ENCODE data around the gene DHRS4L2. TPM values are rescaled to one million over a fixed set of nuclear protein-coding genes. Genes with fewer than 3 reads are reported as not detected.
"Not testable (repeated sequence)": the region's sequence is repeated elsewhere in the genome, so short reads cannot be mapped to it uniquely, and the experiment has no call there.

The DHRS4L2 gene
- total and polyA plus RNA-seq, 4 donors = 16.7 to 56.8 (median 44.0) TPM

DNA sequence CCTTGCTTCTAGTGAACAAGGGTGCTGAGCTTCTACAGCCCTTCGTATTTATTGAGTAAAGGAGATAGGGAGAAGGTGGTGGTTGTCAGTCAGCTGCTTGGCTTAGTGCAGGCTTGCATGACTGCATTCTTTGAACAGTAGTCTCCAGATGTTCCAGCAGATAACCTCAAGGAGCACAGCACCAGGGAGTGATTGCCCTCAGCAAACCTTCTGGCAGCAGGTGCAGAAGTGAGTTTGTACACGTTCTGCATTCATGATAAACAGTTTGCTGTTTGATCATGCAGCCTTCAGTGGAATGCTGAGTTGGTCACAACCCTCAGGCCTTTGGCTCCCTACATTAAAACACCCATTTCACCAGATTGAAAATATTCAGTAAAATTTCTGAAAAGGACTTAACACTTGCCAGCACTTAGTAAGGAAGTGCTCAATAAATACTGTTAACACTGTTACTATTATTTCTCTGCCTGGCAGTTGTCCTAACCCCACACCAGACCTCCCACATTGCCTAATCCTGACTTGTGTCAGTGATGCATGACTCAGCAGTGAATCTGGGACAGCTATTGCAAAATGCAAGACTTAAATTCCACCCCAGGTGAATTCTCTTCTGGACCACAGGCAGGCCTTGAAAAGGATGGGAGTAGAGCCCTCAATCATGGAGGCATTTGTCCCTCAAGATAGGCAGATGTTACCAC, 44.1 kb downstream of the DHRS4L2 start:
- Histone ChIP-seq H3K4me1 (ENCODE audit: control insufficient read depth in 4 of 4, insufficient read depth in 4 of 4, low read length in 3 of 4) (peaks cover 10 to 16% (median 13%) of the 10 kb centered on the region in 4 donors), H3K27me3 (ENCODE audit: control insufficient read depth in 4 of 4, insufficient read depth in 4 of 4, low read length in 3 of 4) (no peaks in the 10 kb centered on the region), H3K4me3 (ENCODE audit: low read depth in 1 of 3, low read length in 3 of 3) (no peak overlapping the region), H3K9me3 (ENCODE audit: control insufficient read depth in 4 of 4, low read length in 3 of 4) (no peaks in the 10 kb centered on the region), H3K36me3 (ENCODE audit: control insufficient read depth in 4 of 4, insufficient read depth in 3 of 4, low read depth in 1 of 4, low read length in 3 of 4) (no peaks in the 10 kb centered on the region), H3K27ac (ENCODE audit: low read depth in 1 of 2, low read length in 2 of 2) (peak overlapping the region in 1 of 2 donors; percentile 15), H3K9ac (ENCODE audit: low read depth in 1 of 2, low read length in 2 of 2) (no peak overlapping the region)
- WGBS = 63% methylated on average over 2 of the region's 2 CpGs
- TF ChIP-seq, protein P1, sequence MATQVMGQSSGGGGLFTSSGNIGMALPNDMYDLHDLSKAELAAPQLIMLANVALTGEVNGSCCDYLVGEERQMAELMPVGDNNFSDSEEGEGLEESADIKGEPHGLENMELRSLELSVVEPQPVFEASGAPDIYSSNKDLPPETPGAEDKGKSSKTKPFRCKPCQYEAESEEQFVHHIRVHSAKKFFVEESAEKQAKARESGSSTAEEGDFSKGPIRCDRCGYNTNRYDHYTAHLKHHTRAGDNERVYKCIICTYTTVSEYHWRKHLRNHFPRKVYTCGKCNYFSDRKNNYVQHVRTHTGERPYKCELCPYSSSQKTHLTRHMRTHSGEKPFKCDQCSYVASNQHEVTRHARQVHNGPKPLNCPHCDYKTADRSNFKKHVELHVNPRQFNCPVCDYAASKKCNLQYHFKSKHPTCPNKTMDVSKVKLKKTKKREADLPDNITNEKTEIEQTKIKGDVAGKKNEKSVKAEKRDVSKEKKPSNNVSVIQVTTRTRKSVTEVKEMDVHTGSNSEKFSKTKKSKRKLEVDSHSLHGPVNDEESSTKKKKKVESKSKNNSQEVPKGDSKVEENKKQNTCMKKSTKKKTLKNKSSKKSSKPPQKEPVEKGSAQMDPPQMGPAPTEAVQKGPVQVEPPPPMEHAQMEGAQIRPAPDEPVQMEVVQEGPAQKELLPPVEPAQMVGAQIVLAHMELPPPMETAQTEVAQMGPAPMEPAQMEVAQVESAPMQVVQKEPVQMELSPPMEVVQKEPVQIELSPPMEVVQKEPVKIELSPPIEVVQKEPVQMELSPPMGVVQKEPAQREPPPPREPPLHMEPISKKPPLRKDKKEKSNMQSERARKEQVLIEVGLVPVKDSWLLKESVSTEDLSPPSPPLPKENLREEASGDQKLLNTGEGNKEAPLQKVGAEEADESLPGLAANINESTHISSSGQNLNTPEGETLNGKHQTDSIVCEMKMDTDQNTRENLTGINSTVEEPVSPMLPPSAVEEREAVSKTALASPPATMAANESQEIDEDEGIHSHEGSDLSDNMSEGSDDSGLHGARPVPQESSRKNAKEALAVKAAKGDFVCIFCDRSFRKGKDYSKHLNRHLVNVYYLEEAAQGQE (IDR thresholded peaks at IDR 0.05) = peak; percentile 33
- TF ChIP-seq SP1 (IDR thresholded peaks at IDR 0.05) = peak; percentile 52
- TF ChIP-seq, protein P2, sequence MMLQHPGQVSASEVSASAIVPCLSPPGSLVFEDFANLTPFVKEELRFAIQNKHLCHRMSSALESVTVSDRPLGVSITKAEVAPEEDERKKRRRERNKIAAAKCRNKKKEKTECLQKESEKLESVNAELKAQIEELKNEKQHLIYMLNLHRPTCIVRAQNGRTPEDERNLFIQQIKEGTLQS (IDR thresholded peaks at IDR 0.05) = peak; percentile 90
- TF ChIP-seq RXRA (IDR thresholded peaks at IDR 0.05) = peak; percentile 64 to 79
- TF ChIP-seq JUND (IDR thresholded peaks at IDR 0.05) = peak; percentile 85 to 87
- TF ChIP-seq YY1 (IDR thresholded peaks at IDR 0.05) = peak; percentile 50
- no peak for TF ChIP-seq GABPA (IDR thresholded peaks at IDR 0.05 in 1 of 2, conservative IDR thresholded peaks at IDR 0.05 in 1 of 2)
- TF ChIP-seq, protein P3, sequence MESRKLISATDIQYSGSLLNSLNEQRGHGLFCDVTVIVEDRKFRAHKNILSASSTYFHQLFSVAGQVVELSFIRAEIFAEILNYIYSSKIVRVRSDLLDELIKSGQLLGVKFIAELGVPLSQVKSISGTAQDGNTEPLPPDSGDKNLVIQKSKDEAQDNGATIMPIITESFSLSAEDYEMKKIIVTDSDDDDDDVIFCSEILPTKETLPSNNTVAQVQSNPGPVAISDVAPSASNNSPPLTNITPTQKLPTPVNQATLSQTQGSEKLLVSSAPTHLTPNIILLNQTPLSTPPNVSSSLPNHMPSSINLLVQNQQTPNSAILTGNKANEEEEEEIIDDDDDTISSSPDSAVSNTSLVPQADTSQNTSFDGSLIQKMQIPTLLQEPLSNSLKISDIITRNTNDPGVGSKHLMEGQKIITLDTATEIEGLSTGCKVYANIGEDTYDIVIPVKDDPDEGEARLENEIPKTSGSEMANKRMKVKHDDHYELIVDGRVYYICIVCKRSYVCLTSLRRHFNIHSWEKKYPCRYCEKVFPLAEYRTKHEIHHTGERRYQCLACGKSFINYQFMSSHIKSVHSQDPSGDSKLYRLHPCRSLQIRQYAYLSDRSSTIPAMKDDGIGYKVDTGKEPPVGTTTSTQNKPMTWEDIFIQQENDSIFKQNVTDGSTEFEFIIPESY (IDR thresholded peaks at IDR 0.05) = no peak
- TF ChIP-seq, protein P4, sequence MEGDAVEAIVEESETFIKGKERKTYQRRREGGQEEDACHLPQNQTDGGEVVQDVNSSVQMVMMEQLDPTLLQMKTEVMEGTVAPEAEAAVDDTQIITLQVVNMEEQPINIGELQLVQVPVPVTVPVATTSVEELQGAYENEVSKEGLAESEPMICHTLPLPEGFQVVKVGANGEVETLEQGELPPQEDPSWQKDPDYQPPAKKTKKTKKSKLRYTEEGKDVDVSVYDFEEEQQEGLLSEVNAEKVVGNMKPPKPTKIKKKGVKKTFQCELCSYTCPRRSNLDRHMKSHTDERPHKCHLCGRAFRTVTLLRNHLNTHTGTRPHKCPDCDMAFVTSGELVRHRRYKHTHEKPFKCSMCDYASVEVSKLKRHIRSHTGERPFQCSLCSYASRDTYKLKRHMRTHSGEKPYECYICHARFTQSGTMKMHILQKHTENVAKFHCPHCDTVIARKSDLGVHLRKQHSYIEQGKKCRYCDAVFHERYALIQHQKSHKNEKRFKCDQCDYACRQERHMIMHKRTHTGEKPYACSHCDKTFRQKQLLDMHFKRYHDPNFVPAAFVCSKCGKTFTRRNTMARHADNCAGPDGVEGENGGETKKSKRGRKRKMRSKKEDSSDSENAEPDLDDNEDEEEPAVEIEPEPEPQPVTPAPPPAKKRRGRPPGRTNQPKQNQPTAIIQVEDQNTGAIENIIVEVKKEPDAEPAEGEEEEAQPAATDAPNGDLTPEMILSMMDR (IDR thresholded peaks at IDR 0.05; ENCODE audit: low read depth, low read length, missing input control) = no peak
- TF ChIP-seq, protein P5, sequence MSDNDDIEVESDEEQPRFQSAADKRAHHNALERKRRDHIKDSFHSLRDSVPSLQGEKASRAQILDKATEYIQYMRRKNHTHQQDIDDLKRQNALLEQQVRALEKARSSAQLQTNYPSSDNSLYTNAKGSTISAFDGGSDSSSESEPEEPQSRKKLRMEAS (IDR thresholded peaks at IDR 0.05) = peak; percentile 24
- TF ChIP-seq FOXA2 (IDR thresholded peaks at IDR 0.05) = peak; percentile 22
- no peak for TF ChIP-seq HNF4G (IDR thresholded peaks at IDR 0.05)
- no peak for TF ChIP-seq NR2F2 (IDR thresholded peaks at IDR 0.05)
- TF ChIP-seq TAF1 (conservative IDR thresholded peaks at IDR 0.05) = no peak
- peak; percentile 26 to 44 for TF ChIP-seq RAD21 (IDR thresholded peaks at IDR 0.05)
- TF ChIP-seq HNF4A (conservative IDR thresholded peaks at IDR 0.05) = peak; percentile 53 to 77
- TF ChIP-seq FOXA1 (IDR thresholded peaks at IDR 0.05) = no peak
- TF ChIP-seq EGR1 (IDR thresholded peaks at IDR 0.05; ENCODE audit: low read depth in 2 of 2) = no peak
- no peak for DNase-seq (ENCODE audit: low spot score)

DNA sequence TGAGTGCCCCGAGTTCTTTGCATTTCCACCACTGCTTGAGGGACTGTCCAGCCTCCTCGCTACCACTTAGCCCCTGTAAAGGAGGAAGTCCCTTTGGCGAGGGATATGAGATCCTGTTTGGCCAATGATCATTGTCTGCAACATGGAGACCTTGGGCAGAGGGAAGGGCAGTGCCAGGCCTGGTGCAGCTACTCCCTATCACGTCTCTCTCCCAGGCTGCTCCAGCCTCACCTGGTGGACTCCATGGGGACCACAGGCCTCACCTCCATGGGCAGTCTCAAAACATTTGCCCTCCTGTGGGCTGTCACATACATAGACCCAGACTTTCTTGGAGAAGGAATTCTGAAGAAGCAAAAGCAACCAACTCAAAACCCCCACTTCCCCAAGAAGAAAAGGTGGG, 47.0 kb downstream of the DHRS4L2 start:
- H3K9ac ChIP-seq (ENCODE audit: low read depth in 1 of 2, low read length in 2 of 2); H3K36me3 ChIP-seq (ENCODE audit: control insufficient read depth in 4 of 4, insufficient read depth in 3 of 4, low read depth in 1 of 4, low read length in 3 of 4); DNase-seq (ENCODE audit: low spot score); H3K9me3 ChIP-seq (ENCODE audit: control insufficient read depth in 4 of 4, low read length in 3 of 4); H3K27me3 ChIP-seq (ENCODE audit: control insufficient read depth in 4 of 4, insufficient read depth in 4 of 4, low read length in 3 of 4): not testable (repeated sequence)
- Histone ChIP-seq H3K27ac (ENCODE audit: low read depth in 1 of 2, low read length in 2 of 2) (peak overlapping the region; percentile 82 to 86), H3K4me3 (ENCODE audit: low read depth in 1 of 3, low read length in 3 of 3) (peak overlapping the region in 2 of 3 donors; percentile 53 to 84), H3K4me1 (ENCODE audit: control insufficient read depth in 4 of 4, insufficient read depth in 4 of 4, low read length in 3 of 4) (peaks cover 10 to 16% (median 13%) of the 10 kb centered on the region in 4 donors)
- WGBS = 50% methylated on average over 3 of the region's 4 CpGs
